ENCODE measurements around the gene CD5L. TPM values are rescaled to one million over a fixed set of nuclear protein-coding genes. Genes with fewer than 3 reads are reported as not detected.

The CD5L gene
- polyA plus RNA-seq, 1 donor from 2014 or later, result not detected

GRCh38 chr1:157782931-157783330, 58.7 kb downstream of the CD5L start:
- H3K9me3 ChIP-seq (ENCODE audit: low read length), result no peaks in the 10 kb centered on the region
- H2AFZ ChIP-seq (ENCODE audit: low read depth, low read length), result no peak overlapping the region
- H3K79me2 ChIP-seq (replicated peaks; ENCODE audit: insufficient read depth, low read length), result no peaks in the 10 kb centered on the region
- H3K27me3 ChIP-seq (ENCODE audit: insufficient read depth, low read depth, low read length), result no peaks in the 10 kb centered on the region
- H3K4me2 ChIP-seq (ENCODE audit: low read length), result no peak overlapping the region
- H3F3A ChIP-seq (ENCODE audit: insufficient read depth, low read length, poor library complexity, severe bottlenecking), result no peaks in the 10 kb centered on the region
- no peak overlapping the region for H3K4me3 ChIP-seq (ENCODE audit: low read length)
- H3K36me3 ChIP-seq (ENCODE audit: insufficient read depth, low read length), result no peaks in the 10 kb centered on the region
- TF ChIP-seq SMC3 (conservative IDR thresholded peaks at IDR 0.05; ENCODE audit: poor library complexity) (no peak), TAF1 (IDR thresholded peaks at IDR 0.05; ENCODE audit: low read depth) (no peak), MXI1 (conservative IDR thresholded peaks at IDR 0.05; ENCODE audit: poor library complexity, severe bottlenecking) (no peak), RAD21 (conservative IDR thresholded peaks at IDR 0.05) (no peak), EP300 (conservative IDR thresholded peaks at IDR 0.05; ENCODE audit: poor library complexity, severe bottlenecking) (no peak), CTCF (IDR thresholded peaks at IDR 0.05; ENCODE audit: poor library complexity, severe bottlenecking) (no peak)
- H4K20me1 ChIP-seq (ENCODE audit: insufficient read depth), result no peaks in the 10 kb centered on the region
- H3K9me2 ChIP-seq (ENCODE audit: insufficient read depth, low read length), result no peaks in the 10 kb centered on the region
- no peak overlapping the region for H3K9ac ChIP-seq (ENCODE audit: low read length)
- H3K27ac ChIP-seq (ENCODE audit: low read length), result no peak overlapping the region

GRCh38 chr1:157781048-157781447, 60.6 kb downstream of the CD5L start:
- H3K4me3 ChIP-seq (ENCODE audit: low read length), result no peak overlapping the region
- H4K20me1 ChIP-seq (ENCODE audit: insufficient read depth), result no peaks in the 10 kb centered on the region
- H3K79me2 ChIP-seq (replicated peaks; ENCODE audit: insufficient read depth, low read length), result no peaks in the 10 kb centered on the region
- H3K9me2 ChIP-seq (ENCODE audit: insufficient read depth, low read length), result no peaks in the 10 kb centered on the region
- TF ChIP-seq EZH2 (IDR thresholded peaks at IDR 0.05; ENCODE audit: borderline replicate concordance, insufficient read depth, low read length, poor library complexity, severe bottlenecking) (no peak), CTCF (IDR thresholded peaks at IDR 0.05; ENCODE audit: poor library complexity, severe bottlenecking) (no peak), EP300 (conservative IDR thresholded peaks at IDR 0.05; ENCODE audit: poor library complexity, severe bottlenecking) (no peak), RAD21 (conservative IDR thresholded peaks at IDR 0.05) (no peak), MXI1 (conservative IDR thresholded peaks at IDR 0.05; ENCODE audit: poor library complexity, severe bottlenecking) (no peak), TAF1 (IDR thresholded peaks at IDR 0.05; ENCODE audit: low read depth) (no peak), SMC3 (conservative IDR thresholded peaks at IDR 0.05; ENCODE audit: poor library complexity) (no peak), REST (IDR thresholded peaks at IDR 0.05; ENCODE audit: borderline replicate concordance) (no peak), POLR2AphosphoS5 (IDR thresholded peaks at IDR 0.05) (no peak)
- H3K9me3 ChIP-seq (ENCODE audit: low read length), result no peaks in the 10 kb centered on the region
- no peaks in the 10 kb centered on the region for H3F3A ChIP-seq (ENCODE audit: insufficient read depth, low read length, poor library complexity, severe bottlenecking)
- H3K9ac ChIP-seq (ENCODE audit: low read length), result no peak overlapping the region
- H3K27ac ChIP-seq (ENCODE audit: low read length), result no peak overlapping the region
- no peak overlapping the region for H3K4me2 ChIP-seq (ENCODE audit: low read length)
- no peaks in the 10 kb centered on the region for H3K36me3 ChIP-seq (ENCODE audit: insufficient read depth, low read length)
- no peak overlapping the region for H2AFZ ChIP-seq (ENCODE audit: low read depth, low read length)
- H3K27me3 ChIP-seq (ENCODE audit: insufficient read depth, low read depth, low read length), result no peaks in the 10 kb centered on the region

Small RNA genes lying within 50 kb of the gene (small RNA-seq; reads per million reads assigned to genes)
- gene MRPS21P2, result 0 reads per million in 3 experiments

Other genes starting within 250 kb of the CD5L start
- gene FCRL4, start 243.7 kb downstream of the CD5L start, polyA plus RNA-seq, result not detected in 2 replicates
- not detected in 2 replicates for gene FCRL3, start 141.0 kb downstream of the CD5L start, polyA plus RNA-seq
- gene FCRL2, start 64.7 kb downstream of the CD5L start, polyA plus RNA-seq, result not detected in 2 replicates
- gene FCRL1, start 21.7 kb downstream of the CD5L start, polyA plus RNA-seq, result not detected in 2 replicates
- 12.9 and 15.7 TPM in 2 replicates for gene KIRREL1, start 151.8 kb upstream of the CD5L start, polyA plus RNA-seq

Data from neural cell (in vitro differentiated cells).